IMR-90 (cell line): ENCODE measurements around the gene GLS. TPM values are rescaled to one million over a fixed set of nuclear protein-coding genes. Genes with fewer than 3 reads are reported as not detected.

Source experiments
- ATAC-seq: fragments of 200-7000 bp; cut with Tn5 transposase; 2 replicates; pipeline ENCODE4 v1.9.1; 2020; ENCODE audit warnings: low read depth, mild to moderate bottlenecking, moderate library complexity
- BruUV-seq: library from RNA; stranded (reverse); fragments of 400-500 nt; replicated peaks from 2 replicates; lab custom pipeline; 2021; lab: Mats Ljungman, UMichigan
- CTCF ChIA-PET: fragments of 300-600 bp; formaldehyde crosslinking; extraction: SDS; loops from one replicate; lab custom pipeline; 2021; ENCODE audit warnings: antibody characterized with exemption; lab: Yijun Ruan, JAX
- POLR2A ChIA-PET: fragments of 300-600 bp; sonication (Branson Sonifier 250); formaldehyde crosslinking; loops from one replicate; lab custom pipeline; 2022; ENCODE audit warnings: antibody characterized with exemption; ENCODE audit not compliant: unreplicated experiment; lab: Charles Lee
- DNase-seq: peaks from one replicate; pipeline ENCODE4 v3.0.0; 2013
- H2AFZ ChIP-seq: replicated peaks from 2 replicates; pipeline ENCODE3; 2013; ENCODE audit warnings: low read length, mild to moderate bottlenecking; ENCODE audit not compliant: poor library complexity
- H2AK5ac ChIP-seq: 2 replicates; pipeline ENCODE4 v1.6.1; 2013; ENCODE audit warnings: low read depth, low read length, inconsistent platforms
- H2AK9ac ChIP-seq: replicated peaks from 2 replicates; pipeline ENCODE3; 2013; ENCODE audit warnings: mild to moderate bottlenecking, low read depth, low read length, moderate library complexity; ENCODE audit not compliant: poor library complexity
- H2BK120ac ChIP-seq: 2 replicates; pipeline ENCODE4 v1.6.1; 2013; ENCODE audit warnings: low read depth, low read length, inconsistent platforms
- H2BK15ac ChIP-seq: 3 replicates; pipeline ENCODE4 v1.6.1; 2013; ENCODE audit warnings: low read depth, low read length, inconsistent platforms
- H2BK20ac ChIP-seq: 2 replicates; pipeline ENCODE4 v1.6.1; 2013; ENCODE audit warnings: low read depth, mild to moderate bottlenecking, inconsistent platforms, low read length, moderate library complexity
- H2BK5ac ChIP-seq: 2 replicates; pipeline ENCODE4 v1.6.1; 2013; ENCODE audit warnings: mild to moderate bottlenecking, low read depth, low read length, inconsistent platforms; ENCODE audit not compliant: poor library complexity, severe bottlenecking
- H3K14ac ChIP-seq: replicated peaks from 2 replicates; pipeline ENCODE4 v1.6.1; 2013; ENCODE audit warnings: low read depth, low read length, inconsistent platforms
- H3K18ac ChIP-seq: 2 replicates; pipeline ENCODE4 v1.6.1; 2013; ENCODE audit warnings: low read depth, low read length, control low read depth
- H3K23ac ChIP-seq: 2 replicates; pipeline ENCODE4 v1.6.1; 2013; ENCODE audit warnings: low read depth, low read length, inconsistent platforms
- H3K27ac ChIP-seq: 2 replicates; pipeline ENCODE4 v1.5.1; 2013; ENCODE audit warnings: mild to moderate bottlenecking, control low read depth, low read length; ENCODE audit not compliant: insufficient read depth
- H3K27me3 ChIP-seq: 2 replicates; pipeline ENCODE4 v1.6.1; 2013; ENCODE audit warnings: low read length; ENCODE audit not compliant: control insufficient read depth, insufficient read depth
- H3K36me3 ChIP-seq: 2 replicates; pipeline ENCODE4 v1.6.1; 2013; ENCODE audit warnings: low read length, mixed read lengths; ENCODE audit not compliant: control insufficient read depth, insufficient read depth
- H3K4ac ChIP-seq: 2 replicates; pipeline ENCODE4 v1.6.1; 2013; ENCODE audit warnings: low read depth, low read length, inconsistent platforms
- H3K4me1 ChIP-seq: 2 replicates; pipeline ENCODE4 v1.6.1; 2013; ENCODE audit warnings: low read length, mixed read lengths; ENCODE audit not compliant: control insufficient read depth, insufficient read depth
- H3K4me2 ChIP-seq: 2 replicates; pipeline ENCODE4 v1.6.1; 2013; ENCODE audit warnings: low read depth, mild to moderate bottlenecking, control low read depth, low read length, moderate library complexity
- H3K4me3 ChIP-seq: 2 replicates; pipeline ENCODE4 v1.5.1; 2013; ENCODE audit warnings: low read depth, mild to moderate bottlenecking, control low read depth, low read length, moderate library complexity; ENCODE audit not compliant: insufficient read depth
- H3K56ac ChIP-seq: 2 replicates; pipeline ENCODE4 v1.6.1; 2013; ENCODE audit warnings: low read length, inconsistent platforms; ENCODE audit not compliant: insufficient read depth; ENCODE audit errors: extremely low read depth
- H3K79me1 ChIP-seq, 2 experiments: 2 replicates each; pipeline ENCODE4 v1.6.1; 2013; ENCODE audit warnings: low read length in 2 of 2, inconsistent platforms in 1 of 2, low read depth in 1 of 2
- H3K9ac ChIP-seq: 2 replicates; pipeline ENCODE4 v1.6.1; 2013; ENCODE audit warnings: low read depth, low read length, control low read depth
- H3K9me1 ChIP-seq: 2 replicates; pipeline ENCODE4 v1.6.1; 2013; ENCODE audit warnings: low read length, inconsistent platforms; ENCODE audit not compliant: insufficient read depth
- H3K9me3 ChIP-seq: 2 replicates; pipeline ENCODE4 v1.6.1; 2013; ENCODE audit warnings: low read length; ENCODE audit not compliant: control insufficient read depth, insufficient read depth
- H4K20me1 ChIP-seq: 2 replicates; pipeline ENCODE4 v1.6.1; 2013; ENCODE audit warnings: low read length, inconsistent platforms; ENCODE audit not compliant: insufficient read depth
- H4K5ac ChIP-seq: 2 replicates; pipeline ENCODE4 v1.6.1; 2013; ENCODE audit warnings: mild to moderate bottlenecking, low read depth, low read length, control low read depth
- H4K8ac ChIP-seq, 2 experiments: 2 replicates each; pipeline ENCODE4 v1.6.1; 2013; ENCODE audit warnings: low read depth in 2 of 2, low read length in 2 of 2, control low read depth in 1 of 2, inconsistent platforms in 1 of 2
- H4K91ac ChIP-seq: 2 replicates; pipeline ENCODE4 v1.6.1; 2013; ENCODE audit warnings: low read depth, low read length, inconsistent platforms; ENCODE audit not compliant: insufficient read depth
- BHLHE40 ChIP-seq: fragments of 150-350 bp; IDR thresholded peaks from 2 replicates; pipeline ENCODE4 v1.6.1; 2016; ENCODE audit warnings: mild to moderate bottlenecking, low read depth, low read length
- CHD1 ChIP-seq: IDR thresholded peaks from 2 replicates; pipeline ENCODE4 v1.6.1; 2012; ENCODE audit warnings: low read depth, low read length, improper control_type of control experiment
- MAZ ChIP-seq: IDR thresholded peaks from 2 replicates; pipeline ENCODE4 v1.6.1; 2012; ENCODE audit warnings: low read depth, mild to moderate bottlenecking, low read length, improper control_type of control experiment, moderate library complexity, borderline replicate concordance
- MXI1 ChIP-seq: IDR thresholded peaks from 2 replicates; pipeline ENCODE4 v1.6.1; 2012; ENCODE audit warnings: low read depth, mild to moderate bottlenecking, low read length, moderate library complexity, borderline replicate concordance
- NFE2L2 ChIP-seq: fragments of 150-350 bp; IDR thresholded peaks from 2 replicates; pipeline ENCODE4 v1.6.1; 2016; ENCODE audit warnings: low read depth, mild to moderate bottlenecking, low read length
- POLR2A ChIP-seq: IDR thresholded peaks from 2 replicates; pipeline ENCODE4 v1.6.1; 2012; ENCODE audit warnings: mild to moderate bottlenecking, low read depth, low read length
- RAD21 ChIP-seq: IDR thresholded peaks from 2 replicates; pipeline ENCODE4 v1.6.1; 2012; ENCODE audit warnings: low read length, improper control_type of control experiment
- RCOR1 ChIP-seq: IDR thresholded peaks from 2 replicates; pipeline ENCODE4 v1.6.1; 2012; ENCODE audit warnings: mild to moderate bottlenecking, low read length, improper control_type of control experiment; ENCODE audit not compliant: insufficient replicate concordance
- WGBS, 2 experiments: methylation state at CpG; one replicate each; pipeline versions ENCODE4 v1.1.5 to v1.1.7; 2013; ENCODE audit warnings: missing lambda C conversion rate in 2 of 2; ENCODE audit not compliant: insufficient read length in 1 of 2; ENCODE audit errors: extremely low coverage in 2 of 2; 5-methylcytosine and 5-hydroxymethylcytosine counted together
- dilution Hi-C: fragments of 300-500 bp; cut with HindIII; formaldehyde crosslinking; loops from one replicate; pipeline ENCODE4 v1.14.3; 2018; ENCODE audit warnings: low sequenced_read_pairs; ENCODE audit not compliant: unreplicated experiment
- in situ Hi-C: fragments of 300-500 bp; cut with MboI; formaldehyde crosslinking; loops from 3 replicates; pipeline ENCODE4 v1.14.3; 2019; ENCODE audit warnings: low sequenced_read_pairs, inconsistent platforms, mixed read lengths
- intact Hi-C: fragments of 100-400 bp; cut with micrococcal nuclease; formaldehyde crosslinking; loops from 2 replicates; pipeline ENCODE4 v1.10.0; 2022
- polyA plus RNA-seq, 3 experiments: library from polyadenylated mRNA; depleted of rRNA; stranded (reverse); fragments of >200 nt; gene quantifications; 2 replicates each; pipeline ENCODE4 v1.2.3, GENCODE V29; 2012; ENCODE audit warnings: low replicate concordance in 1 of 3
- total RNA-seq: library from RNA; depleted of rRNA; stranded (reverse); fragments of >200 nt; gene quantifications from 2 replicates; pipeline ENCODE4 v1.2.3, GENCODE V29; 2012
- TF ChIP-seq, protein P1 (sequence below): conservative IDR thresholded peaks from 2 replicates; pipeline ENCODE4 v1.5.1; 2012; ENCODE audit warnings: mild to moderate bottlenecking, low read depth, low read length, improper control_type of control experiment
- TF ChIP-seq, protein P2 (sequence below): fragments of 150-350 bp; IDR thresholded peaks from 2 replicates; pipeline ENCODE4 v1.6.1; 2016; ENCODE audit warnings: low read depth, mild to moderate bottlenecking, low read length, moderate library complexity, borderline replicate concordance

The GLS gene
- total and polyA plus RNA-seq, 2 of the 4 experiments (the other 2 are of a cell fraction), result 87.5 to 130 TPM

DNA sequence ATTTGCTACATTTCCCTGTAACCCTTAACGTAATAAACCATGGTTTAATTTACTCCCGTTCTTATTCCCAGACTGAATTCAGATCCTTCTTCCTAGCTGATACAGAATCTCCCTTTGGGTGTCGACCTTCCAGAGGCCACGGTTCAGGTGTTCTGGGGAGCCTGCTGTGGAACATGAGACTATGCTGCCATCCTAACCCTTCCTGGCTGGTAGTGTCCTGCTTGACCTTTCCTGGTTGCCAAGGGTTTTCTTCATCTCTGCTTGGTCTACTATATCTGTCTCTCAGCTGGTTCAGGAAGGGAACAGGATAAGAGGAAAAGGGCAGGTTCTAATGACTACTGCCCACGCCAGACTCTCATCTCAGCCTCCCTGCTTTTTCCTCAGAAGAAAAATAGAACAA, 96.9 kb downstream of the GLS start:
- Histone ChIP-seq H3K4me1 (peaks cover 5% of the 10 kb centered on the region), H2AK9ac (no peak overlapping the region), H2BK5ac (no peak overlapping the region), H4K20me1 (peaks cover 36% of the 10 kb centered on the region), H3K9ac (no peak overlapping the region), H4K8ac (no peak overlapping the region), H3K9me3 (no peaks in the 10 kb centered on the region), H3K4me2 (no peak overlapping the region), H3K27me3 (no peaks in the 10 kb centered on the region), H4K91ac (no peak overlapping the region), H3K18ac (no peak overlapping the region), H2AFZ (no peak overlapping the region), H3K14ac (no peak overlapping the region), H3K56ac (no peak overlapping the region), H3K79me1 (peaks cover 0 to 14% of the 10 kb centered on the region in 2 experiments; a peak in 3 of 4 replicates), H3K9me1 (peaks cover 15% of the 10 kb centered on the region), H3K4ac (no peak overlapping the region), H2AK5ac (no peak overlapping the region), H2BK20ac (no peak overlapping the region), H3K23ac (no peak overlapping the region), H3K36me3 (peaks cover 52% of the 10 kb centered on the region), H4K5ac (no peak overlapping the region), H2BK15ac (no peak overlapping the region), H3K27ac (no peak overlapping the region), H2BK120ac (no peak overlapping the region), H3K4me3 (no peak overlapping the region)
- no peak for TF ChIP-seq RAD21
- TF ChIP-seq NFE2L2, result no peak
- TF ChIP-seq, protein P1, sequence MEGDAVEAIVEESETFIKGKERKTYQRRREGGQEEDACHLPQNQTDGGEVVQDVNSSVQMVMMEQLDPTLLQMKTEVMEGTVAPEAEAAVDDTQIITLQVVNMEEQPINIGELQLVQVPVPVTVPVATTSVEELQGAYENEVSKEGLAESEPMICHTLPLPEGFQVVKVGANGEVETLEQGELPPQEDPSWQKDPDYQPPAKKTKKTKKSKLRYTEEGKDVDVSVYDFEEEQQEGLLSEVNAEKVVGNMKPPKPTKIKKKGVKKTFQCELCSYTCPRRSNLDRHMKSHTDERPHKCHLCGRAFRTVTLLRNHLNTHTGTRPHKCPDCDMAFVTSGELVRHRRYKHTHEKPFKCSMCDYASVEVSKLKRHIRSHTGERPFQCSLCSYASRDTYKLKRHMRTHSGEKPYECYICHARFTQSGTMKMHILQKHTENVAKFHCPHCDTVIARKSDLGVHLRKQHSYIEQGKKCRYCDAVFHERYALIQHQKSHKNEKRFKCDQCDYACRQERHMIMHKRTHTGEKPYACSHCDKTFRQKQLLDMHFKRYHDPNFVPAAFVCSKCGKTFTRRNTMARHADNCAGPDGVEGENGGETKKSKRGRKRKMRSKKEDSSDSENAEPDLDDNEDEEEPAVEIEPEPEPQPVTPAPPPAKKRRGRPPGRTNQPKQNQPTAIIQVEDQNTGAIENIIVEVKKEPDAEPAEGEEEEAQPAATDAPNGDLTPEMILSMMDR, result no peak
- TF ChIP-seq CHD1, result no peak
- TF ChIP-seq MXI1, result no peak
- no peak for TF ChIP-seq MAZ
- TF ChIP-seq, protein P2, sequence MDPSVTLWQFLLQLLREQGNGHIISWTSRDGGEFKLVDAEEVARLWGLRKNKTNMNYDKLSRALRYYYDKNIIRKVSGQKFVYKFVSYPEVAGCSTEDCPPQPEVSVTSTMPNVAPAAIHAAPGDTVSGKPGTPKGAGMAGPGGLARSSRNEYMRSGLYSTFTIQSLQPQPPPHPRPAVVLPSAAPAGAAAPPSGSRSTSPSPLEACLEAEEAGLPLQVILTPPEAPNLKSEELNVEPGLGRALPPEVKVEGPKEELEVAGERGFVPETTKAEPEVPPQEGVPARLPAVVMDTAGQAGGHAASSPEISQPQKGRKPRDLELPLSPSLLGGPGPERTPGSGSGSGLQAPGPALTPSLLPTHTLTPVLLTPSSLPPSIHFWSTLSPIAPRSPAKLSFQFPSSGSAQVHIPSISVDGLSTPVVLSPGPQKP, result no peak
- no peak for TF ChIP-seq POLR2A
- no peak for TF ChIP-seq BHLHE40
- no peak for TF ChIP-seq RCOR1
- in situ Hi-C loops, result no loop called here
- BruUV-seq, result no TSS peak
- WGBS, 2 experiments, result no CpG with 5 or more reads among the region's 5 CpGs
- intact Hi-C loops, result no loop called here
- no peak for ATAC-seq
- DNase-seq, result no peak
- dilution Hi-C loops, result no loop called here
- POLR2A ChIA-PET, result no interaction called here
- CTCF ChIA-PET, result no interaction called here
